OCI-LY7 (cell line): Measurements from ENCODE around the gene NOP56. TPM values are rescaled to one million over a fixed set of nuclear protein-coding genes. Genes with fewer than 3 reads are reported as not detected.

ENCODE experiments used
- BruUV-seq: library from RNA; stranded (reverse); fragments of 400-500 nt; replicated peaks from 2 replicates; lab custom pipeline; 2021; lab: Mats Ljungman, UMichigan
- CTCF ChIA-PET: fragments of 300-600 bp; sonication (Branson Sonifier 250); formaldehyde crosslinking; loops from one replicate; lab custom pipeline; 2022; ENCODE audit warnings: antibody characterized with exemption; ENCODE audit not compliant: unreplicated experiment; lab: Charles Lee
- POLR2A ChIA-PET: fragments of 300-600 bp; sonication (Branson Sonifier 250); formaldehyde crosslinking; loops from one replicate; lab custom pipeline; 2022; ENCODE audit warnings: antibody characterized with exemption; lab: Charles Lee
- DNase-seq: peaks from one replicate; pipeline ENCODE4 v3.0.0-alpha.2; 2015; ENCODE audit warnings: low spot score
- H2AFZ ChIP-seq: fragments of 200-600 bp; sonication (generic), shearing (Covaris generic); 2 replicates; pipeline ENCODE4 v1.6.1; 2014; ENCODE audit warnings: mild to moderate bottlenecking, antibody characterized with exemption, low read length, moderate library complexity
- H3K27ac ChIP-seq: fragments of 200-600 bp; sonication (generic); 2 replicates; pipeline ENCODE4 v1.5.1; 2014; ENCODE audit warnings: mixed run types, low read depth, mild to moderate bottlenecking, moderate library complexity, low read length, inconsistent platforms; ENCODE audit not compliant: poor library complexity, severe bottlenecking
- H3K36me3 ChIP-seq: fragments of 200-600 bp; sonication (generic); 2 replicates; pipeline ENCODE4 v1.6.1; 2014; ENCODE audit warnings: mild to moderate bottlenecking, antibody characterized with exemption, low read length, moderate library complexity, mixed read lengths; ENCODE audit not compliant: insufficient read depth
- H3K4me1 ChIP-seq: fragments of 200-600 bp; sonication (generic); 2 replicates; pipeline ENCODE4 v1.5.1; 2014; ENCODE audit warnings: mild to moderate bottlenecking, low read length; ENCODE audit not compliant: insufficient read depth, poor library complexity, severe bottlenecking
- H3K4me2 ChIP-seq: fragments of 200-600 bp; sonication (generic); 2 replicates; pipeline ENCODE4 v1.6.1; 2014; ENCODE audit warnings: mild to moderate bottlenecking, low read length
- H3K4me3 ChIP-seq: fragments of 200-600 bp; sonication (generic); 2 replicates; pipeline ENCODE4 v1.5.1; 2014; ENCODE audit warnings: mild to moderate bottlenecking, low read depth, low read length; ENCODE audit not compliant: poor library complexity, severe bottlenecking
- H3K79me2 ChIP-seq: fragments of 200-600 bp; sonication (generic); 2 replicates; pipeline ENCODE4 v1.6.1; 2016; ENCODE audit warnings: low read depth, mild to moderate bottlenecking, low read length, moderate library complexity, mixed read lengths; ENCODE audit not compliant: insufficient read depth
- H3K9me2 ChIP-seq: fragments of 200-600 bp; sonication (generic); 2 replicates; pipeline ENCODE4 v1.6.1; 2016; ENCODE audit warnings: mild to moderate bottlenecking, low read length, mixed read lengths; ENCODE audit not compliant: insufficient read depth
- H3K9me3 ChIP-seq: fragments of 200-600 bp; sonication (generic); 2 replicates; pipeline ENCODE4 v1.6.1; 2014; ENCODE audit warnings: mild to moderate bottlenecking, mixed run types, low read length, mixed read lengths
- H4K20me1 ChIP-seq: fragments of 200-600 bp; sonication (generic); 2 replicates; pipeline ENCODE4 v1.6.1; 2014; ENCODE audit warnings: mild to moderate bottlenecking, antibody characterized with exemption, low read length, moderate library complexity, mixed read lengths; ENCODE audit not compliant: insufficient read depth
- EZH2phosphoT487 ChIP-seq: fragments of 200-600 bp; sonication (generic); IDR thresholded peaks from 2 replicates; pipeline ENCODE4 v1.6.1; 2018; ENCODE audit warnings: low read depth, borderline replicate concordance, mild to moderate bottlenecking, mixed run types, antibody characterized with exemption, low read length, moderate library complexity, mixed read lengths
- intact Hi-C: fragments of 100-400 bp; cut with micrococcal nuclease; formaldehyde crosslinking; loops from one replicate; pipeline ENCODE4 v1.10.0; 2022; ENCODE audit not compliant: unreplicated experiment
- total RNA-seq, 2 experiments: library from RNA; depleted of rRNA in 1 of 2; stranded (reverse); fragments of >200 nt in 1 of 2; shearing (Covaris generic) in 1 of 2; gene quantifications; 2 replicates each; pipeline ENCODE4 v1.2.3, GENCODE V29; 2014 to 2022
- TF ChIP-seq, protein P1 (sequence below): fragments of 200-600 bp; sonication (generic); conservative IDR thresholded peaks from 2 replicates; pipeline ENCODE4 v1.5.1; 2014; ENCODE audit warnings: mild to moderate bottlenecking, antibody characterized with exemption, low read length, moderate library complexity, mixed read lengths

The NOP56 gene
- total RNA-seq, 2 experiments from 2014 or later: 544 to 580 TPM

GRCh38 chr20:2603816-2604505 is 48.5 kb upstream of the NOP56 start:
- no peaks in the 10 kb centered on the region for H3K36me3 ChIP-seq
- no peak overlapping the region for H3K4me3 ChIP-seq
- BruUV-seq: no TSS peak
- ChIA-PET CTCF (no interaction called here), POLR2A (no interaction called here)
- H3K9me2 ChIP-seq: no peaks in the 10 kb centered on the region
- no peaks in the 10 kb centered on the region for H3K4me1 ChIP-seq
- DNase-seq: no peak
- 0 out of 2 replicates have a peak, but pooled peaks cover 3% of the 10 kb centered on the region for H3K9me3 ChIP-seq
- H3K79me2 ChIP-seq: no peaks in the 10 kb centered on the region
- H3K4me2 ChIP-seq: no peak overlapping the region
- H4K20me1 ChIP-seq: no peaks in the 10 kb centered on the region
- no peak for TF ChIP-seq EZH2phosphoT487
- TF ChIP-seq, protein P1, sequence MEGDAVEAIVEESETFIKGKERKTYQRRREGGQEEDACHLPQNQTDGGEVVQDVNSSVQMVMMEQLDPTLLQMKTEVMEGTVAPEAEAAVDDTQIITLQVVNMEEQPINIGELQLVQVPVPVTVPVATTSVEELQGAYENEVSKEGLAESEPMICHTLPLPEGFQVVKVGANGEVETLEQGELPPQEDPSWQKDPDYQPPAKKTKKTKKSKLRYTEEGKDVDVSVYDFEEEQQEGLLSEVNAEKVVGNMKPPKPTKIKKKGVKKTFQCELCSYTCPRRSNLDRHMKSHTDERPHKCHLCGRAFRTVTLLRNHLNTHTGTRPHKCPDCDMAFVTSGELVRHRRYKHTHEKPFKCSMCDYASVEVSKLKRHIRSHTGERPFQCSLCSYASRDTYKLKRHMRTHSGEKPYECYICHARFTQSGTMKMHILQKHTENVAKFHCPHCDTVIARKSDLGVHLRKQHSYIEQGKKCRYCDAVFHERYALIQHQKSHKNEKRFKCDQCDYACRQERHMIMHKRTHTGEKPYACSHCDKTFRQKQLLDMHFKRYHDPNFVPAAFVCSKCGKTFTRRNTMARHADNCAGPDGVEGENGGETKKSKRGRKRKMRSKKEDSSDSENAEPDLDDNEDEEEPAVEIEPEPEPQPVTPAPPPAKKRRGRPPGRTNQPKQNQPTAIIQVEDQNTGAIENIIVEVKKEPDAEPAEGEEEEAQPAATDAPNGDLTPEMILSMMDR: no peak
- no peak overlapping the region for H2AFZ ChIP-seq
- no peak overlapping the region for H3K27ac ChIP-seq
- intact Hi-C loops: no loop called here

GRCh38 chr20:2604506-2604835 is 48.0 kb upstream of the NOP56 start:
- no peaks in the 10 kb centered on the region for H3K36me3 ChIP-seq
- ChIA-PET POLR2A (no interaction called here), CTCF (no interaction called here)
- BruUV-seq: no TSS peak
- H3K4me3 ChIP-seq: no peak overlapping the region
- no peak for DNase-seq
- no peak overlapping the region for H3K4me2 ChIP-seq
- no peaks in the 10 kb centered on the region for H3K4me1 ChIP-seq
- H3K27ac ChIP-seq: no peak overlapping the region
- H3K9me2 ChIP-seq: no peaks in the 10 kb centered on the region
- intact Hi-C loops: no loop called here
- 0 out of 2 replicates have a peak, but pooled peaks cover 3% of the 10 kb centered on the region for H3K9me3 ChIP-seq
- no peak overlapping the region for H2AFZ ChIP-seq
- H4K20me1 ChIP-seq: no peaks in the 10 kb centered on the region
- no peak for TF ChIP-seq EZH2phosphoT487
- TF ChIP-seq, protein P1: no peak
- no peaks in the 10 kb centered on the region for H3K79me2 ChIP-seq

- no peak for TF ChIP-seq EZH2phosphoT487
- TF ChIP-seq, protein P1: no peak
- intact Hi-C loops: no loop called here
- Histone ChIP-seq H3K4me3 (no peak overlapping the region), H3K36me3 (no peaks in the 10 kb centered on the region), H4K20me1 (no peaks in the 10 kb centered on the region), H2AFZ (no peak overlapping the region), H3K9me2 (no peaks in the 10 kb centered on the region), H3K79me2 (no peaks in the 10 kb centered on the region), H3K4me1 (no peaks in the 10 kb centered on the region), H3K9me3 (0 out of 2 replicates have a peak, but pooled peaks cover 3% of the 10 kb centered on the region), H3K4me2 (no peak overlapping the region), H3K27ac (no peak overlapping the region)
- POLR2A ChIA-PET: no interaction called here
- CTCF ChIA-PET: no interaction called here
- DNase-seq: no peak
- BruUV-seq: no TSS peak
Measured at GRCh38 chr20:2606507-2607006, 45.9 kb upstream of the NOP56 start.
